G401.6 (cell line): ENCODE results near the gene CYFIP2.

ENCODE experiments used
- FAIRE-seq: peaks from 2 replicates; lab custom pipeline; 2012; peaks lifted over from hg19 to GRCh38; lab: Jason Lieb, UNC

Gene CYFIP2

DNA sequence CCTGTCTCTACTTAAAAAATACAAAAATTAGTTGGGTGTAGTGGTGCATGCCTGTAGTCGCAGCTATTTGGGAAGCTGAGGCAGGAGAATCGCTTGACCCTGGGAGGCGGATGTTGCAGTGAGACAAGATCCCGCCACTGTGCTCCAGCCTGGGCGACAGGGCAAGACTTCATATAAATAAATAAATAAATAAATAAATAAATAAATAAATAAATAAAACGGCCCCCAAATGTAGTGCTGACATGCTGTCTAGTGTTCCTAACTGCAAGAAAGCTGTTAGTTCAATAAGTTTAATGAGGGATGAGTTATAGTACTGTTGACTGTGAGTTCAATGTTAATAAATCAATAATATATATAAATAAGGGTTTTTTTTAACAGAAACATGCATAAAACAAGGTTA lies 7.5 kb upstream of the CYFIP2 start:
- no peak for FAIRE-seq

DNA sequence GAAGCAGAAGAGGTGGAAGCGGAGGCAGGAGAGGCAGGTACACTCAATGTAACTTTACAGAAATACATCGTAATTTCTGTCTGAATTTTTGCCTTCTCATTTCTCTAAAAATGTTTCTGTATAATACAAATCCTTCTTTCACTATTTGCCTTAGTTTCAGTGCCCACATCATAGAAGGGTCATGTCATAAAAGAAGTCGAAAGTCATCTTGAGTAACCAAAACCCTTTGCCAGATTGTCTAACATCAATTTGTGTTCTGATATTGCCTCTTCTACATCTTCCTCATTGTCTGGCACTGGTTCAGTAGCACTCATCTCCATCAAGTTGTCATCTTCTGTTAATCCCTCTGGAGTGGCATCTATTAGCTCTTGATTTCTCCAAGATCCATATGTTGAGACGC lies 6.2 kb upstream of the CYFIP2 start:
- FAIRE-seq = no peak

DNA sequence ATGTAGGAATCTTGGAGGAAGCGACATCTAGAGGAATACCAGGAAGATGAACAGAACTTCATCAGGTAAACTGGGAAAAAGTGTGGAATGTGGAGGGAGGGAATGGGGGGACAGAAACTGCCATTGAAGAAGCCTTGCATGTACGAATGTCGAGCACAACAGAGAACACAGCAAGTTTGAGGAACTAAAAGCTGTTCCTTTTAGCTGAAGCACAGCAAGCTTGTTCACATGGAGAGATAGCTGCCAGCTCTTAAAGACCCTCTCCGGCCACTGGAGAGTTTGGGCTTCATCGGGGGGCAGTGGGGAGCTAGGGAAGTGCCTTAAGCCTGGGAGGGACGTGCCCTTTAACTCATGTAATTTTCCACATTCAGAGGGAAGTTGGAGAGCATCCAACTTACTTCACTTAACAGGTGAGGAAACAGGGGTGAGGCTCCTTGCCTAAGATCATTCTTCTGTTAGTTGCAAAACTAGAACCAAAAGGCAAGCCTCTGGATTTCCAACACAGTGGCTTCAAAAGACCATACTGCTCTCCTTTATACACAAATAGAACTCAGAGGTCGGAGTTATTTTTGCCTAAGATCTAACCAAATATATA lies 2.3 kb upstream of the CYFIP2 start:
- no peak for FAIRE-seq

DNA sequence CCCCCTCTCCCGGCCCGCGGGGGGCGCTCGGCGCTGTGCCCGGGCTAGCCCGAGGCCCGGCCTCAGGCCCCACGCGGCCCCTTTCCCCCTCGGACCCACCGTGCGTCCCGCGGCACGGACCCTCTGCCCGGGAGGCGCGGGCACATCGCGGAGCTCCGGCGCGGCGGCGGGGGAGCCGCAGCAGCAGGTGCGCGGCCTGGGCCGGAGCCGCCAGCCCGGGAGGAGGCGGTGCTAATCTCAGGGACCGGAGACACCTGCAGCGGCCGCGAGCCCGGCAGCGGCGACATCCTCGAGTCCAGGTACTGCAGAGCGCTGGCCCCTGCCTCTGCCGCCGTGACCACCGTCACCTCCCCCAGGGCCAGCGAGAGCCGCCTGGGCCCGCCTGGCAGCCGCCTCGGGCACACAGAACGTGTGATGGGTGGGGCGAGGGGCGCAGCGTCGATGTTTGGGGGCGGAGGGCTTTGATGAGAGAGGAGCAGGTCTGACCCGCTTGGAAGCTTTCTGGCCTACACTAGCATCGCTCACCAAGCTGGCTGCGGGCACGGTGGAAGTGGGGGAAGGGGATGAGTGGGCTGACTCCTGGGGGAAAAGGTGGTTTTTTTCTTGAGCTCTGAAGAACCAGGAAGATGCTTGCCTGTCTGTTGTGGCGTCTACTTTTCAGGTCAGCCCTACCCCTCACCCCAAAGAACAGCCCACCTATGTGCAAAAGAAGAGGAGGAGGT lies 524 bp downstream of the CYFIP2 start:
- FAIRE-seq = no peak

DNA sequence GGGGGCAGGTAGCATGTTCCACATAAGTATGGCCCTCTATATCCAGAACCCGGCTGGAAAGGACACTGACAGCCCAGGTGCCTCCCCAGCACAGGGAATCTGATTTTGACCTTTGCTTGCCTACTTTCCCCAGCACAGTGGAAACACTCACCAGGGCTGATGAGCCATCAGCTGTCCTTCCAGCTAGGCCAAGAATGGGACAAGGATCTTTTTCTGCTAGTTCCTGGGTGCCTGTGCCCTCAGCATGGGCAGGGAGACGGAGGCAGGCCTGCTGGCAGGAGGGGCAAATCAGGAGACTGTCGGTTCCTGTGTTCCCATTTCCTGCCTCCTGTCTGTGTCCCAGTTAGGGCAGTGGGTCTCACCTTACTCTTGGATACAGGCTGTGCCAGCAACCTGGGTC lies 1.1 kb downstream of the CYFIP2 start:
- FAIRE-seq = no peak

DNA sequence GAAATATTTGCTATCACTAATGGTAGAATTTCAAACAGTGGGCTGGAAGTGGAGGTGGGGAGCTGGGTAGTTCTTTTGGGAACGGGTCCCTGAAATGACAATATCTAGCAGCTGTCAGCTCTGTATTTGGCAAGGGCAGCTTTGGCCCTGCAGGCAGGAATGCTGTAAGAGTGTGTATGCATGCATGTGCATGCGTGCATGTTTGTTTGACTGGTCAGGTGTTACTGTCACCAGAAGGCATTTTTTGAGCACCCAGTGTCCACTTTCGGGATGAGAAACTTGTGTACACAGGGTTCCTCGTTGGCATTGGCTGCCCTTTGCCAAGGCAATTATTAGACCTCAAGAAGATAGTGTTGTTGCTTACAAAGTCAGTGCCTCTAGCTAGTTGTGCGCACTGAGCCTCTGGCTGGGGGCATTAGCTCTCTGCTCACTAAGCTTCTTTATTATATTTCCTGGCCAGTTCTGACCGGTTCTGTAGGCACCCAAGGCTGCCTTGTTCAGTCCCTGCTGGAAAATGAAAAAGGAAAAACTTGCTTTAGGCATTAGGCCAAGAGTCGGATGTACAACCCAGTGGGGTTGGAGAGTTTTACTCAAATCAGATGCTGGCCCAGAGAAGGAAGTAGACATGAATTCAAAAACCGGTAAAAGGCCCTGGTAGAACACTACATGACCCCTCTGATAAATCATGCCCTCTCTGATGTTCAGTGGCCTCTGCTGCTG lies 2.0 kb downstream of the CYFIP2 start:
- FAIRE-seq = no peak

DNA sequence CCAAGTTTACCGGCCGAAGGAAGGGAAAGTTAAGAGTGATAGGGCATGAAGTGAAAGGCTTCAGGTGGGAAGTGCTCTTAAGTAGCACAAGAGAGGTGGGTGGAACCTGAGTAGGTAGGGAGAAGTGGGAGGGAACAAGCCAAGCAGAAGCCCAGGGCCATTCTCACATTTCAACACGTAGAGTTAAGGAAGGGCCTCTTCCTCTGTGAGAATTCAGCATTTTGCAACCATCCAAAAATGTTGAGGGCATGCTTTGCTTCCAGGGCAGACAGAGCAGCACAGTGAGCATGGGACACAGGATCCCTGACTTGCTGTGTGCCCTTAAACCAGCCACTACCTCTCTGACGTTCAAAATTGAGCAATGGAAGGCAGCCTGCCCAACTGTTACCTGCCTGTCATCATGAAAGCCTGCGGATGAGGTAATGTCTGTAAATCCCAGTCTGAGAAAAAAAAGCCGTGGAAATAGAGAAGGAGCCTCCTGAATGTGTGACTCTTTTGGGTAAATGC lies 3.3 kb downstream of the CYFIP2 start:
- FAIRE-seq = no peak

DNA sequence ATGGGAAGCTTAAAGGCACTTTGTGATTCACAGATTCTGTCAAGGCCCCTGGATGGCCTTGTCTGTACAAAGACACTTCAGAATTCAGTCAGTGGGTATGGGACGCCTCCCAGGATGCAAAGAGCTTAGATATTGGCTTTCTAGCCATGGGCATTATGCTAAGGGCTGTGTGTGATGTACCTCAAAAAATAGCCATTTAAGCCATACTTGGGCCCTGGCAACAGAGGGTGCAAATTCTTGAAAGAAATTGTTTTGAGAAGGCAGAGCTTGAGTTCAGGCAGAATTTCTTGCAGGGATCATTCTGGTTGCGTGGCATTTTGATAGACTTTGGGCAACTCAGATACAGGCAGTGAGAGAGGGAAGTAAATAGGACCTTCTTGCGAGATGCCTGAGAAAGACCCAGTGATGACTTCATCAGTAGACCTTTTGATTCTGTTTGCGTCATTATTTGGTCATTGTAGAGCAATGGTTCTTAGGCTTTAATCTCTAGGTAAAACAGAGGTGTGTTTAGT lies 3.9 kb downstream of the CYFIP2 start:
- no peak for FAIRE-seq

DNA sequence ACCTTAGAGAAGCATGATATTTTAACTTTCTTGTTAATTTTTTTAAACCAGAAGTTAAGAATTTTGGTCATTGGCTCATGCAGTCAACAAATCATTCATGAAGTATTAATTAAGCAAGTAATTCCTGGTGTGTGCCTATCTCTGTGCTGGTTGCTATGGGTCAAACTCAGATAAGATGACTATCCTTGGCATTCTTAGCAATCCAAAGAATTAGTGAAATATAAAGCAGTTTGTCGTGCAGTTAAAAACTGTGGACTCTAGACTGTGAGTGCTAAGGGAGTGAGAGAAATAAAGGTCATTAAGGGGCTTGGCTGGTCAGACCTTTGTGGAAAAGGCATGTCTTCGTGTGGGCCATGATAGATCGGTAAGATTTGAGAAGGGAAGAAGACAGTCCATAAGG lies 4.8 kb downstream of the CYFIP2 start:
- no peak for FAIRE-seq

DNA sequence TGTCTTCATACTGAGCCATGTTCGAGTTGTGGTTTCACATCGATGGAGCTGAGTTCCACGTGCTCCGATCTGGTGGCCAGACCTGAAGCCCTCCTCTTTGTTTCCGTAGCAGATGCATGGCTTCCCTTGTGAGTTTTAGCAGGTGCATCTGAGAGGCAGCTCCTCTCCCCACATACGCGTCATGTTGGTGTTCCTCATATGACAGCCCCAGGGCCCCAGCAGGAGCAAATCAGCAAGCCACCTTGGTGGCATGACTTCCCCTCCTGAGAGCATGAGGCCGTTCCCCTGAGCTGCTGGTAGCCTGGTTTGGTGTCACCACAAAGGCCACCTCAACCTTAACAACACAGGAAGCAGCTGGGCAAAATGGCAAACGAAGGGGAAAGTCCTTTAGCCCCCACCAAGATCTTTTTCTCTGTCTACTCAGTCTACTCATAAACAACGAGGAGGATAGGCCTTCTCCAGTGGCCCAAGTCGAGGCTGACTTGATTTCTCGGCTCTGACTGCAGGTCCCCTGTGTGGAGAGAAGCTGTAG lies 5.9 kb downstream of the CYFIP2 start:
- no peak for FAIRE-seq

DNA sequence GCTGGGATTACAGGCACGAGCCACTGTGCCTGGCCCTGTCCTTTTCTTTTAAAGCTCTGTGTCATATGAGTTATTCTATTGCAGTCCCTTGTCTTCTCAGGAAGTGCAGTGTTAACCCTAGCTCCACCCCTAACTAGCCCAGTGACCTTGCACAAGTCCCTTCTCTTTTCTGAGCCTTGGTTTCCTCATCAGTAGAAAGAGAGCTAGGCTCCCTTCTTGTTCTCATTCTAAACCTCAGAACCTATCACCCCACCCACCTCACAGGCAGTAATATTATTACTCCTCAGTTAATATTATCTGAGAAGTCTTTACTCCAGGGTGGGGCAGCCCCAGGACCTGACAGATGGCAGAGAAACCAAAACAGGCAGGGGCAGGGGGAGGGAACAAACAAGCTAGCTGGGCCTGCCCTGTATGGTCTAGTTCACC lies 7.2 kb downstream of the CYFIP2 start:
- no peak for FAIRE-seq

DNA sequence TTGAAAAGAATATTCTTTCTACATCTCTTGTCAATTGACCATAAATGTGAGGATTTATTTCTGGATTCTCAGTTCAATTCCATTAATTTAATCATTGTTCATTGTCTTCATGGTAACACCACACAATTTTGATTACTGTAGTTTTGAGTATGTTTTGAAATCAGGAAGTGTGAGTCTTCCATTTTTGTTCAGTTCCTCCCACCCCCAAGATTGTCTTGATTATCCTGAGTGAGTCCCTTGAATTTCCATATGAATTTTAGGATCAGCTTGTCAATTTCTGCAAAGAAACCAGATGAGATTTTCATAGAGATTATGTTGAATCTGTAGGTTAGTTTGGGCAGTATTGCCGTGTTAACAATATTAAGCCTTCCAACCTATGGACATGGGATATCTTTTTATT lies 9.5 kb downstream of the CYFIP2 start:
- no peak for FAIRE-seq

DNA sequence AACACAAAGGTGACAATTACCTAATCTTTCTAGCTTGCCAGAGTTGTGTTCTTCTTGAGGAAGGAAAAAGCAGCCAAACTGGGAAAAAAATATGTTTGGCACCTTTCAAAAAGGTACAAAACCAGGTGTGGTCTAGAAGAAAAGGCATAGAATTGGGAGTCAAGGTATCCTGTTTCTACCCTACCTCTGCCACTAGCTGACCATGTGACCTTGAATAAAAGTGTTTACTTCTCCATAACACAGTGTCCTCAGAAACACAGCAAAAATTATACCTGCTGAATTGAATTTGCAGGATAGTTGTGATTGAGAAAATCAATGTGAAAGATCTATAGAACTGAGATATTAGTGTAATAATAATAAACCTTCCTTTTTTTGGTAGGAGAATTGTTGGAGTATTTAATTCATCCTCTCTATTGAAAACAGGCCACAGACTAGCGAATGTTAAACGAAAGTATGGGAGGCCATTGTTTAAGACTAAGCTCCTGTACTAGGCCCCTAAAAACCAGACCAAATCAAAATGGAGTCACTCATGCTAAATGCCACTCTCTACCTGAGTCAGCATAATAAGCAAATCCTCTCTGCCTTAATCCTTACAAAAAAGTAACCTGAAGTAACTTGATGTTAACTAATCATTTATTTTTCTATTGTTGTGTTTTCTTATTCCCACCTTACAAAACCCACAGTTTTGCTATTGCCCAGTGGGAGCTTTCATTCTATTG lies 12.6 kb downstream of the CYFIP2 start:
- no peak for FAIRE-seq

DNA sequence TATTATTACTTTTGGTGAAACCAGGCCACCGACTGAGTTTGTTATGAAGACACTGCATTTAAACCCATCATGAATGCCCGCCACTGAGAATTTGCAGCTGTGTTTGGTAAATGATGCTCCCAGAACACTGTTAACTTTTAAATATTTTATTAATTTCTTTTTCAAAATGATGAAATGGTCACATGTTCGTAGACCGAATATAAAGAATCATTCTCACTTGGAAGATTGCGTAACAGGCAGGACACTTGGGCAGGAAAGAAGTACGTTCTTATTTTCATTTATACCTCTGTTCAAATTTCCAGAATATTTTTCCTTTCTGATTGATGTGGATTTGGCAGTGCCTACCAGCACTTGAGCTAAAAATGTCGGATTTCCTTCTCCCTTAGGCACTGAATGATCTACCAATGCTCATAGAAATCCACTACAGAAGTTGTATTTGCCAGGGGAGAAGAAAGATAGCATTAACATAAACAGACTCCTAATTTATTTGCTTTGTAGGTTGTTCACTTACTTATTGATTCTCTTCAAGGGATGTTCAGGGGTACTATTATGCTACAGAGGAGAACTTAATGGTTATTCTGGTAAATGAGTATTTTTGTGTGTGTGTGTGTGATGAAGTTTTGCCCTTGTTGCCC lies 13.8 kb downstream of the CYFIP2 start:
- no peak for FAIRE-seq

DNA sequence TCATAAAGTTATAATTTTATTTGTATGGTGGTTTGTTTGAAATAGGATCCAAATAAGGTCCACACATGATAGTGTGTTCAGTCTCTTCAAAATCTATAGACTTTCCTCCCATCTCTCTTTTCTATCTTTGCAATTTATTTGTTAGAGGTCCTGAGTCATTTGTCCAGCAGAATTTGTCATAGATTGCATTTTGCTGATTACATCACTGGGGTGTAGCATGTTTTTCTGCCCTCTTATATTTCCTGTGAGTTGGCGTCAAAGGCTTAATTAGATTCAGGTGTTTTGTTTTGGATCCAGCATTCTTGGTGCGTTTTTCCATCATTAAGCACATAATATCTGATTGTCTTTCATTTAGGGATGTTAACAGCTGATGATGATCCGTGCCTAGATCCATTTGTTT lies 15.0 kb downstream of the CYFIP2 start:
- no peak for FAIRE-seq

DNA sequence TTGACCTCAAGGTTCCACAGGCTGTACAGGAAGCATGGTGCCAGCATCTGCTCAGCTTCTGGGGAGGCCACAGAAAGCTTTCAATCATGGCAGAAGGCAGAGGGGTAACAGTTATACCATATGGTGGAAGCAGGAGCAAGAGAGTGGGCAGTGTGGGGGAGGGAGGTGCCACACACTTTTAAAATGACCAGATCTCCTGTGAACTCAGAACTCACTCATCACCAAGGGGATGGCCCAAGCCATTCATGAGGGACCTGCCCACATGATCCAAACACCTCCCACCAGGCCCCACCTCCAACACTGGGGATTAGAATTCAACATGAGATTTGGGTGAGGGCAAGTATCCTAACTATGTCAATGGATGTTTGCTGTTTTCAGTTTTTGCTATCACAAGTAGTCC lies 16.2 kb downstream of the CYFIP2 start:
- no peak for FAIRE-seq

DNA sequence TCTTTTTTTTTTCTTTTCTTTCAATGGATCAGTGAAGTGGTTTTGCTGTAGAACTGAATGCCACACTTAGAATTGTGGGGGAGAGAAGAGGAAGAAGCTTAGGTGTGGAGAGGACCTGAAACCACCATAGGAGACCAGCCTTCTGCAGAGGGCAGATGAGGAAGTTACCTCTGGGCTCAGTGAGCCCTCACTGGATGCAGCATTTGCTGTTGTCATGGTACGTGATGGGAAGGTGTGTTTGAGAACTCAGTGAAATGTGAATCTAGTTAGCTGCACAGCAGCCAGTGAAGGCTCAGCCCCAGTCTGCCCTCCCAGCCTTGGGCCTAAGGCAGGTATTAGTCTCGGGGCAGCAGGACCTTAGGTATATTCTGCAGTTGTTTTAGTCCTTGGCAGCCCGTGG lies 17.5 kb downstream of the CYFIP2 start:
- FAIRE-seq = no peak

DNA sequence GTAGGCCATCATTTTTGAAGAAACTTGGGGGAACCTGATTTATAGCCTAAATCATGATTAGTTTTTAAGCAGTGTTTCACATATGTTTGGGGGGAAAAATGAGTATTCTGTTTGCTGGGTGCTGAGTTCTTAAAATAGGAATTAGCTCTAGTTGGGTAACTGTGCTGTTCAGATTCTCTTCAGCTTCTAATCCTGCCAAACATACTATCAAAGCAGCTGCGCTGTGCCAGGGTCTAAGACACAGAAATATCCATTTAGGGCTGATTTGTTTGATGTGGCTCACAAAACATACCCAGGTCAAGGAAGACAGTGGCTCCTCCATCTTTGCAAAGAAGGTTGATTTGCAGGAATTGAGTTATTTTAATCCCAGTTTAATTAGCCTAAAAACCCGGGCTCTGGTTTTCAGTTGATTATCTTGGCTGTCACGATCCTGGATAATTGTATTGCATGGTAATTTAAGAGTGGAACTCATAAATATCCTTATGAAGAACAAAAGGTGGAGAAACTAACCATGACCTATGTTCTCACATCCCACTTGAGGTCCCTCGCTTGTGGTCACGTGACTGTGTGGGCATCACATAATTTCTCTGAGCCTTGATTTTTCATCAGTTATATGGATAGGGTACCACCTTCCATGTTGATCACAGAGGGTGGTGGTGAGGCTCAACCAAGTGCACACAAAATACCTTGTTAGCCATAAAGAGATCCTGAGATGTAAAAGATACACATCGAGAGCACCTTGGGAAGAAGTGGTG lies 18.7 kb downstream of the CYFIP2 start:
- no peak for FAIRE-seq

DNA sequence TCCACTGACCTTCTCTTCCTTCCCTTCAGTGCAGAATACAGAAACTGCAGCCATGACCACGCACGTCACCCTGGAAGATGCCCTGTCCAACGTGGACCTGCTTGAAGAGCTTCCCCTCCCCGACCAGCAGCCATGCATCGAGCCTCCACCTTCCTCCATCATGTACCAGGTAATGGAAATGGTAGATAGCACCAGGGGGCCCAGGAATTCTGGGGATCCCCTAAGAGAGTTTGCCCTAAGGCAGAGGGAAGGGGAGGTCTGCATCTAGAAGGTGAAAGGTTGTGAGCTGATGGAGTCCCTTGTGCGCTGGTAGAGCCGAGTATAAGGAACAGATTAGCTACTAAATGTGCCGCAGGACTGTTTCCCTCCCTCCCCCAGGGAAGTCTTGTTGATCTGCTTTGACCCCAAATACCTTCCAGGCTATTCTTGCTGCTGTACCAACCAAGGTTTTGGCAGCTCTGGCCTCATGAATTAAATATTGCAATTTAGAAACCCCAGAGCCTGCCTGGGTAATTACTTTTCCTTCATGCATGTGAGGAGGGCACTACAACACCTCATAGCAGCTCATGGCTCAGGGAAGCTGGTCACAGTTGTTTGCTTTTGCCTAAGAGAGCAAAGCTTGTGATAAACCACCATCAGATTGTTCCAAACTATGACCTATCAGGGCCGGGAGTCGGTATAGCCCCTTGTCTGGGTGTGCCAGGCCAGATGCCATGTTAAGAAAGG lies 19.6 kb downstream of the CYFIP2 start:
- FAIRE-seq = no peak

DNA sequence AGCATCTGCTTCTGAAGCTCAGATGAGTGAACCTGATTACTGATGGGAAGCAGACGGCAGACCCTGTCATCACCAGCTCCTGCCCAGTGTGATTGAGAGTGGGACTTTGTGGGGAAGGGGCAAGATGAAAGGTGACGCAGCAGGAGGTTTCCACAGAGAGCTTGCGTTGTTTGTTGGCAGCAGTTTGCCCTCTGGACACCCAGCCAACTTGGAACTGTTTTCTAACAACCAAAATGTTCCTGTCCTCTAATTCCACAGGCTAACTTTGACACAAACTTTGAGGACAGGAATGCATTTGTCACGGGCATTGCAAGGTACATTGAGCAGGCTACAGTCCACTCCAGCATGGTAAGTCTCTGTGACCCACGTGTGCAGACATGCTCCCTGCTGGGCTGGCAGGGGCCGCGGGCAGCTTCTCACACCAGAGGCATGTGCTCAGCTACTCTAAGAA lies 20.9 kb downstream of the CYFIP2 start:
- FAIRE-seq = no peak
